Hematopoietic multipotent progenitor cell treated with erythropoietin and hydrocortisone succinate and interleukin-3 and kit ligand, for 4 days (in vitro differentiated cells): Measurements from ENCODE around the gene KLC1.
A peak's percentile ranks its signal among the peaks of the same experiment; 100 is the strongest.

ENCODE experiments used
- DNase-seq: peaks from one replicate; pipeline ENCODE4 v3.0.0-alpha.2; 2015

The KLC1 gene

GRCh38 chr14:103738166-103738565 is 109.2 kb downstream of the KLC1 start:
- no peak for DNase-seq

GRCh38 chr14:103738701-103739451 is 109.9 kb downstream of the KLC1 start:
- no peak for DNase-seq

GRCh38 chr14:103739466-103739792 is 110.4 kb downstream of the KLC1 start:
- DNase-seq = no peak

GRCh38 chr14:103739793-103740501 is 110.9 kb downstream of the KLC1 start:
- no peak for DNase-seq

- no peak for DNase-seq
Measured at GRCh38 chr14:103740991-103741689, 112.1 kb downstream of the KLC1 start.

GRCh38 chr14:103741876-103742275 is 112.9 kb downstream of the KLC1 start:
- no peak for DNase-seq

- no peak for DNase-seq
Measured at GRCh38 chr14:103742499-103743255, 113.7 kb downstream of the KLC1 start.

- DNase-seq = no peak
Measured at GRCh38 chr14:103743691-103744090, 114.7 kb downstream of the KLC1 start.

GRCh38 chr14:103744621-103745395 is 115.8 kb downstream of the KLC1 start:
- DNase-seq = no peak

GRCh38 chr14:103745424-103745823 is 116.4 kb downstream of the KLC1 start:
- DNase-seq = no peak

- no peak for DNase-seq
Measured at GRCh38 chr14:103746701-103747100, 117.7 kb downstream of the KLC1 start.

GRCh38 chr14:103748534-103748857 is 119.5 kb downstream of the KLC1 start:
- no peak for DNase-seq

- DNase-seq = peak; percentile 14
Measured at GRCh38 chr14:103749452-103749851, 120.4 kb downstream of the KLC1 start.

GRCh38 chr14:103749860-103750259 is 120.8 kb downstream of the KLC1 start:
- peak; percentile 57 for DNase-seq
